A549 (cell line): ENCODE measurements around the gene SLC39A10.
"Not testable (repeated sequence)": the region's sequence is repeated elsewhere in the genome, so short reads cannot be mapped to it uniquely, and the experiment has no call there.

Source experiments
- CBX2 ChIP-seq: fragments of 200-600 bp; sonication (generic); IDR thresholded peaks from 2 replicates; pipeline ENCODE4 v1.6.1; 2016; ENCODE audit warnings: low read depth, mild to moderate bottlenecking, borderline replicate concordance
- CTCF ChIP-seq: fragments of >200 bp; sonication (Bioruptor Twin); formaldehyde crosslinking; IDR thresholded peaks from 3 replicates; pipeline ENCODE4 v1.5.1; 2016
- ESRRA ChIP-seq: fragments of 150-350 bp; IDR thresholded peaks from 2 replicates; pipeline ENCODE4 v1.6.1; 2014; ENCODE audit warnings: mild to moderate bottlenecking, low read length, borderline replicate concordance

DNA sequence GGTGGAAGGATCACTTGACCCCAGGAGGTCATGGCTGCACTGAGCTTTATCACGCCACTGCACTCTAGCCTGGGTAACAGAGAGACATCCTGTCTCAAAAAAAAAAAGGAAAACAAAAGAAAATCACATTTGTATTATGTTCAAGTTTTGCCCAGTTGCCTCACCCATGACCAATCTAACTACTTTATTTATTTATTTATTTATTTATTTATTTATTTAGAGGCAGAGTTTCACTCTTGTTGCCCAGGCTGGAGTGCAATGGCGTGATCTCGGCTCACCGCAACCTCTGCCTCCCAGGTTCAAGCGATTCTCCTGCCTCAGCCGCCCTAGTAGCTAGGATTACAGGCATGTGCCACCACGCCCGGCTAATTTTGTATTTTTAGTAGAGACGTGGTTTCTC, 12.3 kb upstream of the SLC39A10 start:
- TF ChIP-seq CTCF, CBX2, ESRRA: not testable (repeated sequence)
